PFSK-1 (cell line): ENCODE data around the gene SLC44A1.

Experiments
- FOXP2 ChIP-seq: optimal IDR thresholded peaks from 2 replicates; pipeline ENCODE3; 2011; ENCODE audit warnings: borderline replicate concordance, control low read depth, inconsistent platforms; ENCODE audit not compliant: insufficient read depth; ENCODE audit errors: extremely low read length, extremely low read depth
- POLR2AphosphoS5 ChIP-seq: IDR thresholded peaks from 2 replicates; pipeline ENCODE4 v1.6.1; 2012; ENCODE audit warnings: low read depth, mild to moderate bottlenecking, control low read depth, low read length, moderate library complexity
- SIN3A ChIP-seq: IDR thresholded peaks from 2 replicates; pipeline ENCODE4 v1.6.1; 2012; ENCODE audit warnings: mild to moderate bottlenecking, low read length, moderate library complexity, borderline replicate concordance; ENCODE audit not compliant: insufficient read depth
- TAF1 ChIP-seq: IDR thresholded peaks from 2 replicates; pipeline ENCODE4 v1.6.1; 2012; ENCODE audit warnings: low read length, control low read depth, borderline replicate concordance; ENCODE audit not compliant: insufficient read depth
- TF ChIP-seq, protein P1 (sequence below), 2 experiments: IDR thresholded peaks; 2 replicates each; pipeline versions ENCODE4 v1.6.1 to v1.8.0; 2011 to 2012; ENCODE audit warnings: low read depth in 2 of 2, low read length in 2 of 2, control low read depth in 1 of 2, inconsistent platforms in 1 of 2, mild to moderate bottlenecking in 1 of 2, moderate library complexity in 1 of 2; ENCODE audit not compliant: insufficient read depth in 1 of 2

DNA sequence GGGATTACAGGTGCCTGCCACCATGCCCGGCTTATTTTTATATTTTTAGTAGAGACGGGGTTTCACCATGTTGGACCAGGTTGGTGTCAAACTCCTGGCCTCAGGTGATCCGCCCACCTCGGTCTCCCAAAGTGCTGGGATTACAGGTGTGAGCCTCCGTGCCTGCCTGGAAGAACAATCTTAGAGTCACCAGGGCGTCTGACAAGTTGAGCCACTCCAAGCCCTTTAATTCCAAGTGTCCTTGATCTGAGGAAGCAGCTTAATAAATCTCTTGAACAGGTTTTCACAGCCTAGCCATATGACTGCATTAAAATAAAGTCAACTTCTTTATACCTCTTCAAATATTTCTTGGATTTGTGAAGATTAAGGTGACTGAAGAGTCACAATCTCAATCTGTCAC lies 31.5 kb downstream of the SLC44A1 start:
- TF ChIP-seq POLR2AphosphoS5 = no peak
- no peak for TF ChIP-seq SIN3A
- TF ChIP-seq TAF1 = no peak
- TF ChIP-seq, protein P1, sequence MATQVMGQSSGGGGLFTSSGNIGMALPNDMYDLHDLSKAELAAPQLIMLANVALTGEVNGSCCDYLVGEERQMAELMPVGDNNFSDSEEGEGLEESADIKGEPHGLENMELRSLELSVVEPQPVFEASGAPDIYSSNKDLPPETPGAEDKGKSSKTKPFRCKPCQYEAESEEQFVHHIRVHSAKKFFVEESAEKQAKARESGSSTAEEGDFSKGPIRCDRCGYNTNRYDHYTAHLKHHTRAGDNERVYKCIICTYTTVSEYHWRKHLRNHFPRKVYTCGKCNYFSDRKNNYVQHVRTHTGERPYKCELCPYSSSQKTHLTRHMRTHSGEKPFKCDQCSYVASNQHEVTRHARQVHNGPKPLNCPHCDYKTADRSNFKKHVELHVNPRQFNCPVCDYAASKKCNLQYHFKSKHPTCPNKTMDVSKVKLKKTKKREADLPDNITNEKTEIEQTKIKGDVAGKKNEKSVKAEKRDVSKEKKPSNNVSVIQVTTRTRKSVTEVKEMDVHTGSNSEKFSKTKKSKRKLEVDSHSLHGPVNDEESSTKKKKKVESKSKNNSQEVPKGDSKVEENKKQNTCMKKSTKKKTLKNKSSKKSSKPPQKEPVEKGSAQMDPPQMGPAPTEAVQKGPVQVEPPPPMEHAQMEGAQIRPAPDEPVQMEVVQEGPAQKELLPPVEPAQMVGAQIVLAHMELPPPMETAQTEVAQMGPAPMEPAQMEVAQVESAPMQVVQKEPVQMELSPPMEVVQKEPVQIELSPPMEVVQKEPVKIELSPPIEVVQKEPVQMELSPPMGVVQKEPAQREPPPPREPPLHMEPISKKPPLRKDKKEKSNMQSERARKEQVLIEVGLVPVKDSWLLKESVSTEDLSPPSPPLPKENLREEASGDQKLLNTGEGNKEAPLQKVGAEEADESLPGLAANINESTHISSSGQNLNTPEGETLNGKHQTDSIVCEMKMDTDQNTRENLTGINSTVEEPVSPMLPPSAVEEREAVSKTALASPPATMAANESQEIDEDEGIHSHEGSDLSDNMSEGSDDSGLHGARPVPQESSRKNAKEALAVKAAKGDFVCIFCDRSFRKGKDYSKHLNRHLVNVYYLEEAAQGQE (IDR thresholded peaks at IDR 0.05; ENCODE audit: insufficient read depth in 1 of 2, low read depth in 2 of 2, low read length in 2 of 2) = no peak
- no peak for TF ChIP-seq FOXP2
